Astrocyte (in vitro differentiated cells and primary cell): ENCODE results near the gene NCBP2. TPM values are rescaled to one million over a fixed set of nuclear protein-coding genes. Genes with fewer than 3 reads are reported as not detected.

Source experiments
- DNase-seq: peaks from one replicate; pipeline ENCODE4 v3.0.0-alpha.2; 2010; ENCODE audit warnings: low read depth
- FAIRE-seq: peaks from 2 replicates; lab custom pipeline; 2011; peaks lifted over from hg19 to GRCh38; lab: Jason Lieb, UNC
- H2AFZ ChIP-seq: 2 replicates; pipeline ENCODE4 v1.6.0; 2012; ENCODE audit warnings: low read depth, low read length, inconsistent platforms
- H3K27ac ChIP-seq: 2 replicates; pipeline ENCODE4 v1.5.1; 2011; ENCODE audit warnings: low read depth, low read length, inconsistent platforms
- H3K27me3 ChIP-seq: 2 replicates; pipeline ENCODE4 v1.6.0; 2011; ENCODE audit warnings: low read length, inconsistent platforms; ENCODE audit not compliant: insufficient read depth
- H3K36me3 ChIP-seq: 2 replicates; pipeline ENCODE4 v1.5.1; 2011; ENCODE audit warnings: low read length, inconsistent platforms; ENCODE audit not compliant: insufficient read depth
- H3K4me1 ChIP-seq: 2 replicates; pipeline ENCODE4 v1.5.1; 2011; ENCODE audit warnings: low read length, inconsistent platforms; ENCODE audit not compliant: insufficient read depth
- H3K4me2 ChIP-seq: 2 replicates; pipeline ENCODE4 v1.6.0; 2012; ENCODE audit warnings: low read length, inconsistent platforms
- H3K4me3 ChIP-seq: 2 replicates; pipeline ENCODE4 v1.5.1; 2011; ENCODE audit warnings: low read depth, mild to moderate bottlenecking, low read length, inconsistent platforms; ENCODE audit not compliant: insufficient read depth
- H3K79me2 ChIP-seq: 2 replicates; pipeline ENCODE4 v1.6.0; 2012; ENCODE audit warnings: mild to moderate bottlenecking, low read length, inconsistent platforms; ENCODE audit not compliant: insufficient read depth
- H3K9ac ChIP-seq: 2 replicates; pipeline ENCODE4 v1.6.0; 2012; ENCODE audit warnings: mild to moderate bottlenecking, low read length, inconsistent platforms
- H3K9me3 ChIP-seq: 2 replicates; pipeline ENCODE4 v1.5.1; 2012; ENCODE audit warnings: low read depth, mild to moderate bottlenecking, low read length, inconsistent platforms; ENCODE audit not compliant: insufficient read depth
- H4K20me1 ChIP-seq: 2 replicates; pipeline ENCODE4 v1.6.0; 2012; ENCODE audit warnings: low read length, inconsistent platforms; ENCODE audit not compliant: insufficient read depth
- H3K27ac Mint-ChIP-seq: one replicate; pipeline ENCODE4 v1.8.0; 2021; ENCODE audit warnings: mild to moderate bottlenecking, mixed read lengths; ENCODE audit not compliant: unreplicated experiment
- H3K27me3 Mint-ChIP-seq: one replicate; pipeline ENCODE4 v1.8.0; 2021; ENCODE audit warnings: low read depth, mixed read lengths; ENCODE audit not compliant: unreplicated experiment
- H3K36me3 Mint-ChIP-seq: one replicate; pipeline ENCODE4 v1.8.0; 2021; ENCODE audit warnings: low read depth, mixed read lengths; ENCODE audit not compliant: unreplicated experiment
- H3K4me1 Mint-ChIP-seq: one replicate; pipeline ENCODE4 v1.8.0; 2021; ENCODE audit warnings: low read depth, mixed read lengths; ENCODE audit not compliant: unreplicated experiment
- H3K4me3 Mint-ChIP-seq: one replicate; pipeline ENCODE4 v1.8.0; 2021; ENCODE audit warnings: mild to moderate bottlenecking, moderate library complexity, mixed read lengths; ENCODE audit not compliant: unreplicated experiment
- H3K9me3 Mint-ChIP-seq: one replicate; pipeline ENCODE4 v1.8.0; 2021; ENCODE audit warnings: mild to moderate bottlenecking, mixed read lengths; ENCODE audit not compliant: unreplicated experiment
- EZH2 ChIP-seq: IDR thresholded peaks from 2 replicates; pipeline ENCODE4 v1.6.1; 2012; ENCODE audit warnings: mild to moderate bottlenecking, low read length, inconsistent platforms; ENCODE audit not compliant: insufficient read depth
- total RNA-seq: library from RNA; stranded (reverse); gene quantifications from 2 replicates; pipeline ENCODE4 v1.2.1, GENCODE V29; 2021
- TF ChIP-seq, protein P1 (sequence below): IDR thresholded peaks from 2 replicates; pipeline ENCODE4 v1.5.1; 2011; ENCODE audit warnings: low read depth, mild to moderate bottlenecking, inconsistent platforms, low read length, moderate library complexity; ENCODE audit not compliant: insufficient read depth

Gene NCBP2
- total RNA-seq, 1 donor from 2014 or later = 90.6 TPM

- H3K36me3 ChIP-seq = peaks cover 7% of the 10 kb centered on the region
- no peaks in the 10 kb centered on the region for H3K79me2 ChIP-seq
- Mint-ChIP-seq H3K36me3 (peaks cover 20% of the 10 kb centered on the region), H3K9me3 (peaks cover 5% of the 10 kb centered on the region), H3K27me3 (no peaks in the 10 kb centered on the region), H3K4me3 (no peak overlapping the region), H3K27ac (no peak overlapping the region), H3K4me1 (no peaks in the 10 kb centered on the region)
- H2AFZ ChIP-seq = no peak overlapping the region
- no peak overlapping the region for H3K4me3 ChIP-seq
- H3K9me3 ChIP-seq = no peaks in the 10 kb centered on the region
- H3K27me3 ChIP-seq = no peaks in the 10 kb centered on the region
- no peak overlapping the region for H3K27ac ChIP-seq
- FAIRE-seq = no peak
- H3K4me2 ChIP-seq = no peak overlapping the region
- no peaks in the 10 kb centered on the region for H4K20me1 ChIP-seq
- H3K4me1 ChIP-seq = no peaks in the 10 kb centered on the region
- H3K9ac ChIP-seq = no peak overlapping the region
- no peak for DNase-seq
- TF ChIP-seq EZH2 = no peak
- TF ChIP-seq, protein P1, sequence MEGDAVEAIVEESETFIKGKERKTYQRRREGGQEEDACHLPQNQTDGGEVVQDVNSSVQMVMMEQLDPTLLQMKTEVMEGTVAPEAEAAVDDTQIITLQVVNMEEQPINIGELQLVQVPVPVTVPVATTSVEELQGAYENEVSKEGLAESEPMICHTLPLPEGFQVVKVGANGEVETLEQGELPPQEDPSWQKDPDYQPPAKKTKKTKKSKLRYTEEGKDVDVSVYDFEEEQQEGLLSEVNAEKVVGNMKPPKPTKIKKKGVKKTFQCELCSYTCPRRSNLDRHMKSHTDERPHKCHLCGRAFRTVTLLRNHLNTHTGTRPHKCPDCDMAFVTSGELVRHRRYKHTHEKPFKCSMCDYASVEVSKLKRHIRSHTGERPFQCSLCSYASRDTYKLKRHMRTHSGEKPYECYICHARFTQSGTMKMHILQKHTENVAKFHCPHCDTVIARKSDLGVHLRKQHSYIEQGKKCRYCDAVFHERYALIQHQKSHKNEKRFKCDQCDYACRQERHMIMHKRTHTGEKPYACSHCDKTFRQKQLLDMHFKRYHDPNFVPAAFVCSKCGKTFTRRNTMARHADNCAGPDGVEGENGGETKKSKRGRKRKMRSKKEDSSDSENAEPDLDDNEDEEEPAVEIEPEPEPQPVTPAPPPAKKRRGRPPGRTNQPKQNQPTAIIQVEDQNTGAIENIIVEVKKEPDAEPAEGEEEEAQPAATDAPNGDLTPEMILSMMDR = no peak
Observed at GRCh38 chr3:196916995-196917394, 25.3 kb downstream of the NCBP2 start.

DNA sequence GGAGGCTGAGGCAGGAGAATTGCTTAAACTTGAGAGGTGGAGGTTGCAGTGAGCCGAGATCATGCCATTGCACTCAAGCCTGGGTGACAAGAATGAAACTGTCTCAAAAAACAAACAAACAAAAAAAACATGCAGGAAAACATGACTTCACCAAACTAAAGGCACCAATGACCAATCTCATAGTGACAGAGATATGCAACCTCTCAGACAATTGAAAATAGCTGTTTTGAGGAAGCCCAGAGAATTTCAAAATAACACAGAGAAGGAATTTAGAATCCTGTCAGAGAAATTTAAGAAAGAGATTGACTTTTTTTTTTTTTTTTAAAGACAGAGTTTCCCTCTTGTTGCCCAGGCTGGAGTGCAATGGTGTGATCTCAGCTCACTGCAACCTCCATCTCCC, 26.1 kb downstream of the NCBP2 start:
- Histone ChIP-seq H3K36me3 (peaks cover 7% of the 10 kb centered on the region), H3K9me3 (no peaks in the 10 kb centered on the region), H2AFZ (no peak overlapping the region), H3K4me1 (no peaks in the 10 kb centered on the region), H3K4me3 (no peak overlapping the region), H3K4me2 (no peak overlapping the region), H4K20me1 (no peaks in the 10 kb centered on the region), H3K27ac (no peak overlapping the region), H3K9ac (no peak overlapping the region), H3K79me2 (no peaks in the 10 kb centered on the region), H3K27me3 (no peaks in the 10 kb centered on the region)
- no peak overlapping the region for H3K4me3 Mint-ChIP-seq
- DNase-seq = no peak
- H3K36me3 Mint-ChIP-seq = peaks cover 23% of the 10 kb centered on the region
- H3K9me3 Mint-ChIP-seq = peaks cover 5% of the 10 kb centered on the region
- H3K27ac Mint-ChIP-seq = no peak overlapping the region
- TF ChIP-seq EZH2 = no peak
- TF ChIP-seq, protein P1 = no peak
- FAIRE-seq = no peak
- no peaks in the 10 kb centered on the region for H3K4me1 Mint-ChIP-seq
- no peaks in the 10 kb centered on the region for H3K27me3 Mint-ChIP-seq

- no peak for FAIRE-seq
- H3K9ac ChIP-seq = no peak overlapping the region
Observed at GRCh38 chr3:196915375-196915774, 27.0 kb downstream of the NCBP2 start.

More at GRCh38 chr3:196915375-196915774, 27.0 kb downstream of the NCBP2 start:
- Mint-ChIP-seq H3K36me3 (peaks cover 27% of the 10 kb centered on the region), H3K27me3 (no peaks in the 10 kb centered on the region), H3K27ac (no peak overlapping the region), H3K4me1 (no peaks in the 10 kb centered on the region), H3K4me3 (no peak overlapping the region), H3K9me3 (peaks cover 5% of the 10 kb centered on the region)
- Histone ChIP-seq H3K79me2 (no peaks in the 10 kb centered on the region), H3K4me3 (no peak overlapping the region), H3K4me1 (no peaks in the 10 kb centered on the region), H2AFZ (no peak overlapping the region), H3K36me3 (peaks cover 7% of the 10 kb centered on the region), H3K9me3 (no peaks in the 10 kb centered on the region), H4K20me1 (no peaks in the 10 kb centered on the region), H3K27me3 (no peaks in the 10 kb centered on the region), H3K27ac (no peak overlapping the region), H3K4me2 (no peak overlapping the region)
- TF ChIP-seq EZH2 = no peak
- TF ChIP-seq, protein P1 = no peak
- DNase-seq = no peak
